Astrocyte (in vitro differentiated cells and primary cell): ENCODE results near the gene PPP6R2. TPM values are rescaled to one million over a fixed set of nuclear protein-coding genes. Genes with fewer than 3 reads are reported as not detected.

Experiments
- DNase-seq: peaks from one replicate; pipeline ENCODE4 v3.0.0-alpha.2; 2010; ENCODE audit warnings: low read depth
- FAIRE-seq: peaks from 2 replicates; lab custom pipeline; 2011; peaks lifted over from hg19 to GRCh38; lab: Jason Lieb, UNC
- H2AFZ ChIP-seq: 2 replicates; pipeline ENCODE4 v1.6.0; 2012; ENCODE audit warnings: low read depth, low read length, inconsistent platforms
- H3K27ac ChIP-seq: 2 replicates; pipeline ENCODE4 v1.5.1; 2011; ENCODE audit warnings: low read depth, low read length, inconsistent platforms
- H3K27me3 ChIP-seq: 2 replicates; pipeline ENCODE4 v1.6.0; 2011; ENCODE audit warnings: low read length, inconsistent platforms; ENCODE audit not compliant: insufficient read depth
- H3K36me3 ChIP-seq: 2 replicates; pipeline ENCODE4 v1.5.1; 2011; ENCODE audit warnings: low read length, inconsistent platforms; ENCODE audit not compliant: insufficient read depth
- H3K4me1 ChIP-seq: 2 replicates; pipeline ENCODE4 v1.5.1; 2011; ENCODE audit warnings: low read length, inconsistent platforms; ENCODE audit not compliant: insufficient read depth
- H3K4me2 ChIP-seq: 2 replicates; pipeline ENCODE4 v1.6.0; 2012; ENCODE audit warnings: low read length, inconsistent platforms
- H3K4me3 ChIP-seq: 2 replicates; pipeline ENCODE4 v1.5.1; 2011; ENCODE audit warnings: low read depth, mild to moderate bottlenecking, low read length, inconsistent platforms; ENCODE audit not compliant: insufficient read depth
- H3K79me2 ChIP-seq: 2 replicates; pipeline ENCODE4 v1.6.0; 2012; ENCODE audit warnings: mild to moderate bottlenecking, low read length, inconsistent platforms; ENCODE audit not compliant: insufficient read depth
- H3K9ac ChIP-seq: 2 replicates; pipeline ENCODE4 v1.6.0; 2012; ENCODE audit warnings: mild to moderate bottlenecking, low read length, inconsistent platforms
- H3K9me3 ChIP-seq: 2 replicates; pipeline ENCODE4 v1.5.1; 2012; ENCODE audit warnings: low read depth, mild to moderate bottlenecking, low read length, inconsistent platforms; ENCODE audit not compliant: insufficient read depth
- H4K20me1 ChIP-seq: 2 replicates; pipeline ENCODE4 v1.6.0; 2012; ENCODE audit warnings: low read length, inconsistent platforms; ENCODE audit not compliant: insufficient read depth
- H3K27ac Mint-ChIP-seq: one replicate; pipeline ENCODE4 v1.8.0; 2021; ENCODE audit warnings: mild to moderate bottlenecking, mixed read lengths; ENCODE audit not compliant: unreplicated experiment
- H3K27me3 Mint-ChIP-seq: one replicate; pipeline ENCODE4 v1.8.0; 2021; ENCODE audit warnings: low read depth, mixed read lengths; ENCODE audit not compliant: unreplicated experiment
- H3K36me3 Mint-ChIP-seq: one replicate; pipeline ENCODE4 v1.8.0; 2021; ENCODE audit warnings: low read depth, mixed read lengths; ENCODE audit not compliant: unreplicated experiment
- H3K4me1 Mint-ChIP-seq: one replicate; pipeline ENCODE4 v1.8.0; 2021; ENCODE audit warnings: low read depth, mixed read lengths; ENCODE audit not compliant: unreplicated experiment
- H3K4me3 Mint-ChIP-seq: one replicate; pipeline ENCODE4 v1.8.0; 2021; ENCODE audit warnings: mild to moderate bottlenecking, moderate library complexity, mixed read lengths; ENCODE audit not compliant: unreplicated experiment
- H3K9me3 Mint-ChIP-seq: one replicate; pipeline ENCODE4 v1.8.0; 2021; ENCODE audit warnings: mild to moderate bottlenecking, mixed read lengths; ENCODE audit not compliant: unreplicated experiment
- EZH2 ChIP-seq: IDR thresholded peaks from 2 replicates; pipeline ENCODE4 v1.6.1; 2012; ENCODE audit warnings: mild to moderate bottlenecking, low read length, inconsistent platforms; ENCODE audit not compliant: insufficient read depth
- total RNA-seq: library from RNA; stranded (reverse); gene quantifications from 2 replicates; pipeline ENCODE4 v1.2.1, GENCODE V29; 2021
- TF ChIP-seq, protein P1 (sequence below): IDR thresholded peaks from 2 replicates; pipeline ENCODE4 v1.5.1; 2011; ENCODE audit warnings: low read depth, mild to moderate bottlenecking, inconsistent platforms, low read length, moderate library complexity; ENCODE audit not compliant: insufficient read depth

The PPP6R2 gene
- total RNA-seq, 1 donor from 2014 or later = 48.3 TPM

DNA sequence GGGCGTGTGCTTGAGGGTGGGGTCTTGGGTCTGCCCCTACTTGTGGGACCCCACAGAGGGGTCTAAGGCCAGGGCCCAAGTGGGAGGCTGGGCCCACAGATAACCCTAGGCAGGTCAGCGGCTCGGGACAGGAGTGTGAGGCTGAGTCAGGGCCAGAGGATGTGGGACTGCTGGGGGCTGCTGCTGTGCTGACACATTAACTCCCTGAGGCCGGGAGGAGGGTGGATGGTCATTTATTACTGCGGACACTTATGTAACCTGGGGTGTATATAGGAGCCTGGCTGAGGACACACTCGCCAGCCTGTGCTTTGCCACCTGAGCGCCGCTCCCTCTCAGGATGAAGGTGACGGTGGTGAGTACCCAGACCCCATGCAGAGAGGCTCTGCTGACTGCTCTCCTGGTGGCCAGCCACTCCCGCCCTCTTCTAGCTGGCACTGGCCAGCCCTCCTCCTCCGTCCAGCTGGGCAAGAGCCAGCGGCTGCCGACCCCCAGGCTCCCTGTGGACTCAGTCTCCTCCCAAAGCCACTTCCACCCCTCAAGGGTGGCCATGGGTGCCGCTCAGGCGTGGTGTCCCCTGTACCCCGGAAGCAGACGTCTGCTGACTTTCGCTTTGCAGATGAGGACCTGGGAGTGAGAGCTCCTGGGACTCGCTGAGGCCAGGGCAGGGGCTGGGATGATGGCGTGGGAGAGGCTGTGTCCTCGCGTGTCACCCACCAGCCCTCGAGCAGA, 143.6 kb downstream of the PPP6R2 start, which contains the start of gene MIOX:
Gene MIOX (plus strand): TSS at position 299 of the 729 bp plus-strand sequence. CDS start 39 bp downstream, at position 338.
- no peak within 1 kb of the TSS for H3K9ac ChIP-seq
- Mint-ChIP-seq H3K27me3 (peaks cover 7% of the 10 kb centered on the region), H3K36me3 (peaks cover 5% of the 10 kb centered on the region), H3K4me1 (peaks cover 6% of the 10 kb centered on the region), H3K27ac (no peak within 1 kb of the TSS), H3K9me3 (no peaks in the 10 kb centered on the region), H3K4me3 (no peak within 1 kb of the TSS)
- no peak within 1 kb of the TSS for H3K4me3 ChIP-seq
- H3K36me3 ChIP-seq = no peaks in the 10 kb centered on the region
- H3K9me3 ChIP-seq = no peaks in the 10 kb centered on the region
- no peak within 1 kb of the TSS for H3K4me2 ChIP-seq
- no peaks in the 10 kb centered on the region for H4K20me1 ChIP-seq
- no peak within 1 kb of the TSS for H3K27ac ChIP-seq
- no peak for TF ChIP-seq EZH2
- TF ChIP-seq, protein P1, sequence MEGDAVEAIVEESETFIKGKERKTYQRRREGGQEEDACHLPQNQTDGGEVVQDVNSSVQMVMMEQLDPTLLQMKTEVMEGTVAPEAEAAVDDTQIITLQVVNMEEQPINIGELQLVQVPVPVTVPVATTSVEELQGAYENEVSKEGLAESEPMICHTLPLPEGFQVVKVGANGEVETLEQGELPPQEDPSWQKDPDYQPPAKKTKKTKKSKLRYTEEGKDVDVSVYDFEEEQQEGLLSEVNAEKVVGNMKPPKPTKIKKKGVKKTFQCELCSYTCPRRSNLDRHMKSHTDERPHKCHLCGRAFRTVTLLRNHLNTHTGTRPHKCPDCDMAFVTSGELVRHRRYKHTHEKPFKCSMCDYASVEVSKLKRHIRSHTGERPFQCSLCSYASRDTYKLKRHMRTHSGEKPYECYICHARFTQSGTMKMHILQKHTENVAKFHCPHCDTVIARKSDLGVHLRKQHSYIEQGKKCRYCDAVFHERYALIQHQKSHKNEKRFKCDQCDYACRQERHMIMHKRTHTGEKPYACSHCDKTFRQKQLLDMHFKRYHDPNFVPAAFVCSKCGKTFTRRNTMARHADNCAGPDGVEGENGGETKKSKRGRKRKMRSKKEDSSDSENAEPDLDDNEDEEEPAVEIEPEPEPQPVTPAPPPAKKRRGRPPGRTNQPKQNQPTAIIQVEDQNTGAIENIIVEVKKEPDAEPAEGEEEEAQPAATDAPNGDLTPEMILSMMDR = no peak
- peaks cover 7% of the 10 kb centered on the region for H3K4me1 ChIP-seq
- DNase-seq (no peak), FAIRE-seq (no peak)
- H3K27me3 ChIP-seq = peaks cover 6% of the 10 kb centered on the region
- no peaks in the 10 kb centered on the region for H3K79me2 ChIP-seq
- H2AFZ ChIP-seq = no peak within 1 kb of the TSS

DNA sequence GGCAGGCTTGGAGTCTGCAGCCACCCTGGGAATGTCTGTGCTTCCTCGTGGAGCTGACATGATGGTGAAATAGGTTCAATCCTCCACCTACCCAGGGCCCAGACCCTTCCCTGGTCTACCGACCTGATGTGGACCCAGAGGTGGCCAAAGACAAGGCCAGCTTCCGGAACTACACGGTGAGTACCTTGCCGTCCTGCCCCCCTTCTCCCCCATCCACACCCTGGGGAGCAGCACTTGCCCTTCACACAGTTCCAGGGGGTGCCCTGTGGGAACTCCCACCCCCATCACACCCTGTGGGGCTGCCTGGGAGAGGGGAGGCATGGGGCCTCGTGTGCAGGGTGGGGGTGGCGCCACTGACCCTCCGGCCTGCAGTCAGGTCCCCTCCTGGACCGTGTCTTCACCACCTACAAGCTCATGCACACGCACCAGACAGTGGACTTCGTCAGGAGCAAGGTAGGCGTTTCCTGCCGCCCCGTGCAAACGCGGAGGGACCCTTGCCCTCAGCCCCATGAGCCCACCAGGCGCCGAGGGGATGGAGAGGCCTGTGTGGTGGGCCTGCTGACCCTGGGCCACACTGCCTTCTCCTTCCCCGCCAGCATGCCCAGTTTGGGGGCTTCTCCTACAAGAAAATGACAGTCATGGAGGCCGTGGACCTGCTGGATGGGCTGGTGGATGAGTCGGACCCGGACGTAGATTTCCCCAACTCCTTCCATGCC, 144.3 kb downstream of the PPP6R2 start:
- Histone ChIP-seq H3K9ac (no peak overlapping the region), H3K4me3 (no peak overlapping the region), H3K4me2 (no peak overlapping the region), H3K79me2 (no peaks in the 10 kb centered on the region), H3K4me1 (peaks cover 7% of the 10 kb centered on the region), H3K9me3 (no peaks in the 10 kb centered on the region), H3K27me3 (peaks cover 2% of the 10 kb centered on the region), H2AFZ (no peak overlapping the region), H4K20me1 (no peaks in the 10 kb centered on the region), H3K36me3 (no peaks in the 10 kb centered on the region), H3K27ac (no peak overlapping the region)
- DNase-seq = no peak
- Mint-ChIP-seq H3K4me1 (peaks cover 6% of the 10 kb centered on the region), H3K9me3 (no peaks in the 10 kb centered on the region), H3K4me3 (no peak overlapping the region), H3K27ac (no peak overlapping the region), H3K36me3 (peaks cover 5% of the 10 kb centered on the region), H3K27me3 (peaks cover 7% of the 10 kb centered on the region)
- TF ChIP-seq, protein P1 = no peak
- TF ChIP-seq EZH2 = no peak
- FAIRE-seq = no peak
